SU-DHL-6 (cell line): ENCODE results near the gene NAA15.

Experiments
- EZH2phosphoT487 ChIP-seq: fragments of 200-600 bp; sonication (generic), shearing (Covaris generic); conservative IDR thresholded peaks from 2 replicates; pipeline ENCODE4 v1.6.1; 2018; ENCODE audit warnings: mild to moderate bottlenecking, antibody characterized with exemption, low read length, moderate library complexity, mixed read lengths
- TF ChIP-seq, protein P1 (sequence below): fragments of 200-600 bp; sonication (generic); IDR thresholded peaks from one replicate; pipeline ENCODE4 v1.5.1; 2017; ENCODE audit warnings: antibody characterized with exemption, mild to moderate bottlenecking, low read length, moderate library complexity; ENCODE audit not compliant: insufficient read depth, poor library complexity, severe bottlenecking

DNA sequence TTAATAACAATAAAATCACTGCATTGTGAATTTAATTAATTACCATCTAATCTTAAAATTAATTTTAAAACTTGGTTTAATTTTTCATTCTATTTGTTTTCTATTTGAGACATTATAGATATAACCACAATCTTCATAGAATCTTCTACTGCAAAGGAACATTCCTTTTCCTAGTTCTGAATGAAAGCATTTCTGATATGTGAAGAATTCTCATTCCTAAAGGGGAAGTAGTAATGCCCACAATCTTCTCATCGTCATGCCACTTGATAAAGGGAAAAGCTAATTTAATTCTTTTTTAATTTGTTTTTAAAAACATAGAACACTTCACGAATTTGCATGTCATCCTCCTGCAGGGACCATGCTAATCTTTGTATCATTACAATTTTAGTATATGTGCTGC lies 45.0 kb upstream of the NAA15 start:
- TF ChIP-seq, protein P1, sequence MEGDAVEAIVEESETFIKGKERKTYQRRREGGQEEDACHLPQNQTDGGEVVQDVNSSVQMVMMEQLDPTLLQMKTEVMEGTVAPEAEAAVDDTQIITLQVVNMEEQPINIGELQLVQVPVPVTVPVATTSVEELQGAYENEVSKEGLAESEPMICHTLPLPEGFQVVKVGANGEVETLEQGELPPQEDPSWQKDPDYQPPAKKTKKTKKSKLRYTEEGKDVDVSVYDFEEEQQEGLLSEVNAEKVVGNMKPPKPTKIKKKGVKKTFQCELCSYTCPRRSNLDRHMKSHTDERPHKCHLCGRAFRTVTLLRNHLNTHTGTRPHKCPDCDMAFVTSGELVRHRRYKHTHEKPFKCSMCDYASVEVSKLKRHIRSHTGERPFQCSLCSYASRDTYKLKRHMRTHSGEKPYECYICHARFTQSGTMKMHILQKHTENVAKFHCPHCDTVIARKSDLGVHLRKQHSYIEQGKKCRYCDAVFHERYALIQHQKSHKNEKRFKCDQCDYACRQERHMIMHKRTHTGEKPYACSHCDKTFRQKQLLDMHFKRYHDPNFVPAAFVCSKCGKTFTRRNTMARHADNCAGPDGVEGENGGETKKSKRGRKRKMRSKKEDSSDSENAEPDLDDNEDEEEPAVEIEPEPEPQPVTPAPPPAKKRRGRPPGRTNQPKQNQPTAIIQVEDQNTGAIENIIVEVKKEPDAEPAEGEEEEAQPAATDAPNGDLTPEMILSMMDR: no peak
- no peak for TF ChIP-seq EZH2phosphoT487
